ENCODE measurements around the gene HSPG2.
"Not testable (repeated sequence)": the region's sequence is repeated elsewhere in the genome, so short reads cannot be mapped to it uniquely, and the experiment has no call there.

DNA sequence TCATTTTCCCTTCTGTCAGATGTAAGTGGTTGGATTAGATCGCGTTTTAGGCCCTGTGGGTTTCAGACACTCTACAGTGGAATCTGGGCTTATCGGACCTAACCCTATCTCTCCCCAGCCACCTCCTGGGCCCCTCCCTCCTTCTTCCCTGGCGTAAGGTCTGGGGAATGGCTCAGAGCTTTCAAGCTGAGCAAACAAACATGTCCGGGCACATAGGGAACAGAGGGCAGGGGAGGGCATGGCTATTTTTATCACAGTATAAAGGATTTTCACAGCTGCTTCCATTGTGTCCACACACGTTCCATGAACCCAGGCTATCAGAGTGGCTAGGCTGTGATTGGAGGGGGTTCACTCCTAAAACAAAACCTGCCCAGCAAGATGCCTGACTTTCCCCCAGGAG, 37.6 kb upstream of the HSPG2 start:
- not testable (repeated sequence) for TF ChIP-seq POLR2AphosphoS5 (IDR thresholded peaks at IDR 0.05); EZH2 (IDR thresholded peaks at IDR 0.05; ENCODE audit: borderline replicate concordance, insufficient read depth, low read length, poor library complexity, severe bottlenecking)
- TF ChIP-seq, protein P1, sequence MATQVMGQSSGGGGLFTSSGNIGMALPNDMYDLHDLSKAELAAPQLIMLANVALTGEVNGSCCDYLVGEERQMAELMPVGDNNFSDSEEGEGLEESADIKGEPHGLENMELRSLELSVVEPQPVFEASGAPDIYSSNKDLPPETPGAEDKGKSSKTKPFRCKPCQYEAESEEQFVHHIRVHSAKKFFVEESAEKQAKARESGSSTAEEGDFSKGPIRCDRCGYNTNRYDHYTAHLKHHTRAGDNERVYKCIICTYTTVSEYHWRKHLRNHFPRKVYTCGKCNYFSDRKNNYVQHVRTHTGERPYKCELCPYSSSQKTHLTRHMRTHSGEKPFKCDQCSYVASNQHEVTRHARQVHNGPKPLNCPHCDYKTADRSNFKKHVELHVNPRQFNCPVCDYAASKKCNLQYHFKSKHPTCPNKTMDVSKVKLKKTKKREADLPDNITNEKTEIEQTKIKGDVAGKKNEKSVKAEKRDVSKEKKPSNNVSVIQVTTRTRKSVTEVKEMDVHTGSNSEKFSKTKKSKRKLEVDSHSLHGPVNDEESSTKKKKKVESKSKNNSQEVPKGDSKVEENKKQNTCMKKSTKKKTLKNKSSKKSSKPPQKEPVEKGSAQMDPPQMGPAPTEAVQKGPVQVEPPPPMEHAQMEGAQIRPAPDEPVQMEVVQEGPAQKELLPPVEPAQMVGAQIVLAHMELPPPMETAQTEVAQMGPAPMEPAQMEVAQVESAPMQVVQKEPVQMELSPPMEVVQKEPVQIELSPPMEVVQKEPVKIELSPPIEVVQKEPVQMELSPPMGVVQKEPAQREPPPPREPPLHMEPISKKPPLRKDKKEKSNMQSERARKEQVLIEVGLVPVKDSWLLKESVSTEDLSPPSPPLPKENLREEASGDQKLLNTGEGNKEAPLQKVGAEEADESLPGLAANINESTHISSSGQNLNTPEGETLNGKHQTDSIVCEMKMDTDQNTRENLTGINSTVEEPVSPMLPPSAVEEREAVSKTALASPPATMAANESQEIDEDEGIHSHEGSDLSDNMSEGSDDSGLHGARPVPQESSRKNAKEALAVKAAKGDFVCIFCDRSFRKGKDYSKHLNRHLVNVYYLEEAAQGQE (IDR thresholded peaks at IDR 0.05; ENCODE audit: borderline replicate concordance), result not testable (repeated sequence)

Measured in neural cell (in vitro differentiated cells).